Lower leg skin (tissue), 3 donors: Measurements from ENCODE around the gene CSNK1A1L.

Source experiments
- POLR2A ChIP-seq, 2 donors: fragments of 450-650 bp; IDR thresholded peaks; one replicate each; pipeline ENCODE4 v1.6.1; 2016 to 2017; ENCODE audit warnings: antibody characterized with exemption in 2 of 2, mild to moderate bottlenecking in 1 of 2, moderate library complexity in 1 of 2
- TF ChIP-seq, protein P1 (sequence below), 3 donors: fragments of 450-650 bp; IDR thresholded peaks; one replicate each; pipeline ENCODE4 v1.5.1; 2016; ENCODE audit warnings: antibody characterized with exemption in 3 of 3, mild to moderate bottlenecking in 3 of 3, moderate library complexity in 2 of 3

DNA sequence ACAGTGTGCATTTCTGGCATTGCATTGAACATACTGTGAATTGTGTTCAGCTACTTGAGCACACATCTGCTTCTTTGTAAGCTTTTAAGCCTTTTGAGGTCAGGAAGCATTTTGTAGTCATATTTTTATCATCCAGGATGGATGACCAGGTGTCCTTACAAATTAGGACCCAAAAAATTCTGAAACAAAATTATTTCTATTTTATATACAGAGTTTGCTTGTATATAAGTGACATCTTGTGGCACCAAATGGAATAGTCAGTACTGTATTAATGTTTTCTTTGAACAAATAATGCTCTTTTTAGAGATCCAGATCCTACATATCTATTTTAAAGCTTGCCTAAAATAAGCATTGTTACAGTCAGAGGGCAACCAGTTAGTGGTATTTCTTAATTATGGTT is 36.5 kb downstream of the CSNK1A1L start:
- TF ChIP-seq, protein P1, sequence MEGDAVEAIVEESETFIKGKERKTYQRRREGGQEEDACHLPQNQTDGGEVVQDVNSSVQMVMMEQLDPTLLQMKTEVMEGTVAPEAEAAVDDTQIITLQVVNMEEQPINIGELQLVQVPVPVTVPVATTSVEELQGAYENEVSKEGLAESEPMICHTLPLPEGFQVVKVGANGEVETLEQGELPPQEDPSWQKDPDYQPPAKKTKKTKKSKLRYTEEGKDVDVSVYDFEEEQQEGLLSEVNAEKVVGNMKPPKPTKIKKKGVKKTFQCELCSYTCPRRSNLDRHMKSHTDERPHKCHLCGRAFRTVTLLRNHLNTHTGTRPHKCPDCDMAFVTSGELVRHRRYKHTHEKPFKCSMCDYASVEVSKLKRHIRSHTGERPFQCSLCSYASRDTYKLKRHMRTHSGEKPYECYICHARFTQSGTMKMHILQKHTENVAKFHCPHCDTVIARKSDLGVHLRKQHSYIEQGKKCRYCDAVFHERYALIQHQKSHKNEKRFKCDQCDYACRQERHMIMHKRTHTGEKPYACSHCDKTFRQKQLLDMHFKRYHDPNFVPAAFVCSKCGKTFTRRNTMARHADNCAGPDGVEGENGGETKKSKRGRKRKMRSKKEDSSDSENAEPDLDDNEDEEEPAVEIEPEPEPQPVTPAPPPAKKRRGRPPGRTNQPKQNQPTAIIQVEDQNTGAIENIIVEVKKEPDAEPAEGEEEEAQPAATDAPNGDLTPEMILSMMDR (IDR thresholded peaks at IDR 0.05) = no peak
- TF ChIP-seq POLR2A (IDR thresholded peaks at IDR 0.05) = no peak
